ENCODE results near the gene GALM.

GRCh38 chr2:38698467-38699003 is 32.6 kb downstream of the GALM start:
- TF ChIP-seq POLR2A (IDR thresholded peaks at IDR 0.05; ENCODE audit: low read length) (no peak), CEBPB (IDR thresholded peaks at IDR 0.05) (no peak), FOSB (CRISPR knock-in tag; IDR thresholded peaks at IDR 0.05) (no peak), CBX8 (IDR thresholded peaks at IDR 0.05) (no peak)
- TF ChIP-seq, protein P1, sequence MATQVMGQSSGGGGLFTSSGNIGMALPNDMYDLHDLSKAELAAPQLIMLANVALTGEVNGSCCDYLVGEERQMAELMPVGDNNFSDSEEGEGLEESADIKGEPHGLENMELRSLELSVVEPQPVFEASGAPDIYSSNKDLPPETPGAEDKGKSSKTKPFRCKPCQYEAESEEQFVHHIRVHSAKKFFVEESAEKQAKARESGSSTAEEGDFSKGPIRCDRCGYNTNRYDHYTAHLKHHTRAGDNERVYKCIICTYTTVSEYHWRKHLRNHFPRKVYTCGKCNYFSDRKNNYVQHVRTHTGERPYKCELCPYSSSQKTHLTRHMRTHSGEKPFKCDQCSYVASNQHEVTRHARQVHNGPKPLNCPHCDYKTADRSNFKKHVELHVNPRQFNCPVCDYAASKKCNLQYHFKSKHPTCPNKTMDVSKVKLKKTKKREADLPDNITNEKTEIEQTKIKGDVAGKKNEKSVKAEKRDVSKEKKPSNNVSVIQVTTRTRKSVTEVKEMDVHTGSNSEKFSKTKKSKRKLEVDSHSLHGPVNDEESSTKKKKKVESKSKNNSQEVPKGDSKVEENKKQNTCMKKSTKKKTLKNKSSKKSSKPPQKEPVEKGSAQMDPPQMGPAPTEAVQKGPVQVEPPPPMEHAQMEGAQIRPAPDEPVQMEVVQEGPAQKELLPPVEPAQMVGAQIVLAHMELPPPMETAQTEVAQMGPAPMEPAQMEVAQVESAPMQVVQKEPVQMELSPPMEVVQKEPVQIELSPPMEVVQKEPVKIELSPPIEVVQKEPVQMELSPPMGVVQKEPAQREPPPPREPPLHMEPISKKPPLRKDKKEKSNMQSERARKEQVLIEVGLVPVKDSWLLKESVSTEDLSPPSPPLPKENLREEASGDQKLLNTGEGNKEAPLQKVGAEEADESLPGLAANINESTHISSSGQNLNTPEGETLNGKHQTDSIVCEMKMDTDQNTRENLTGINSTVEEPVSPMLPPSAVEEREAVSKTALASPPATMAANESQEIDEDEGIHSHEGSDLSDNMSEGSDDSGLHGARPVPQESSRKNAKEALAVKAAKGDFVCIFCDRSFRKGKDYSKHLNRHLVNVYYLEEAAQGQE (IDR thresholded peaks at IDR 0.05), result no peak
- TF ChIP-seq, protein P2, sequence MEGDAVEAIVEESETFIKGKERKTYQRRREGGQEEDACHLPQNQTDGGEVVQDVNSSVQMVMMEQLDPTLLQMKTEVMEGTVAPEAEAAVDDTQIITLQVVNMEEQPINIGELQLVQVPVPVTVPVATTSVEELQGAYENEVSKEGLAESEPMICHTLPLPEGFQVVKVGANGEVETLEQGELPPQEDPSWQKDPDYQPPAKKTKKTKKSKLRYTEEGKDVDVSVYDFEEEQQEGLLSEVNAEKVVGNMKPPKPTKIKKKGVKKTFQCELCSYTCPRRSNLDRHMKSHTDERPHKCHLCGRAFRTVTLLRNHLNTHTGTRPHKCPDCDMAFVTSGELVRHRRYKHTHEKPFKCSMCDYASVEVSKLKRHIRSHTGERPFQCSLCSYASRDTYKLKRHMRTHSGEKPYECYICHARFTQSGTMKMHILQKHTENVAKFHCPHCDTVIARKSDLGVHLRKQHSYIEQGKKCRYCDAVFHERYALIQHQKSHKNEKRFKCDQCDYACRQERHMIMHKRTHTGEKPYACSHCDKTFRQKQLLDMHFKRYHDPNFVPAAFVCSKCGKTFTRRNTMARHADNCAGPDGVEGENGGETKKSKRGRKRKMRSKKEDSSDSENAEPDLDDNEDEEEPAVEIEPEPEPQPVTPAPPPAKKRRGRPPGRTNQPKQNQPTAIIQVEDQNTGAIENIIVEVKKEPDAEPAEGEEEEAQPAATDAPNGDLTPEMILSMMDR (IDR thresholded peaks at IDR 0.05), result no peak
